NCI-H526 (cell line): ENCODE results near the gene PIGBOS1.
A peak's percentile ranks its signal among the peaks of the same experiment; 100 is the strongest.
"Not testable (repeated sequence)": the region's sequence is repeated elsewhere in the genome, so short reads cannot be mapped to it uniquely, and the experiment has no call there.

Experiments
- DNase-seq, 2 experiments: peaks; one replicate each; lab custom pipeline; 2025; lab: John Stamatoyannopoulos, UW

The PIGBOS1 gene

GRCh38 chr15:55318588-55319494, at the start of gene PIGBOS1, which contains the start of gene PIGB:
Gene PIGBOS1, minus strand, starts transcription at chr15:55319123. Its CDS starts 1,331 bp downstream, at chr15:55317792.
Gene PIGB, plus strand, starts transcription at chr15:55319222. Its CDS starts 29 bp downstream, at chr15:55319251.
- peak; percentile 85 to 92 for DNase-seq

GRCh38 chr15:55366981-55367380, 48.1 kb upstream of the PIGBOS1 start:
- DNase-seq = no peak

GRCh38 chr15:55362641-55363040, 43.7 kb upstream of the PIGBOS1 start:
- no peak for DNase-seq

- no peak for DNase-seq
Observed at GRCh38 chr15:55361048-55361447, 42.1 kb upstream of the PIGBOS1 start.

- no peak for DNase-seq
Observed at GRCh38 chr15:55360256-55360655, 41.3 kb upstream of the PIGBOS1 start.

- DNase-seq = no peak
Observed at GRCh38 chr15:55358471-55358870, 39.5 kb upstream of the PIGBOS1 start.

GRCh38 chr15:55357774-55358173, 38.9 kb upstream of the PIGBOS1 start:
- no peak for DNase-seq

GRCh38 chr15:55356985-55357585, 38.2 kb upstream of the PIGBOS1 start:
- DNase-seq = no peak

GRCh38 chr15:55353025-55353424, 34.1 kb upstream of the PIGBOS1 start:
- DNase-seq = no peak

- no peak for DNase-seq
Observed at GRCh38 chr15:55349282-55349681, 30.4 kb upstream of the PIGBOS1 start.

GRCh38 chr15:55348281-55348778, 29.4 kb upstream of the PIGBOS1 start:
- DNase-seq = no peak

GRCh38 chr15:55344206-55344605, 25.3 kb upstream of the PIGBOS1 start:
- DNase-seq = peak in 1 of 2 experiments; percentile 3

GRCh38 chr15:55343168-55343567, 24.2 kb upstream of the PIGBOS1 start:
- DNase-seq = no peak

GRCh38 chr15:55337160-55337559, 18.2 kb upstream of the PIGBOS1 start:
- DNase-seq = no peak

GRCh38 chr15:55334997-55335396, 16.1 kb upstream of the PIGBOS1 start:
- DNase-seq = no peak

- no peak for DNase-seq
Observed at GRCh38 chr15:55334371-55334770, 15.4 kb upstream of the PIGBOS1 start.

- DNase-seq = no peak
Observed at GRCh38 chr15:55327387-55327786, 8.5 kb upstream of the PIGBOS1 start.

GRCh38 chr15:55322467-55322866, 3.5 kb upstream of the PIGBOS1 start:
- DNase-seq = no peak

- no peak for DNase-seq
Observed at GRCh38 chr15:55320963-55321362, 2.0 kb upstream of the PIGBOS1 start.

GRCh38 chr15:55320238-55320550, 1.3 kb upstream of the PIGBOS1 start:
- no peak for DNase-seq

- DNase-seq = no peak
Observed at GRCh38 chr15:55319537-55320237, 764 bp upstream of the PIGBOS1 start.

- not testable (repeated sequence) for DNase-seq
Observed at GRCh38 chr15:55302801-55303200, 16.1 kb downstream of the PIGBOS1 start.

GRCh38 chr15:55297315-55297714, 21.6 kb downstream of the PIGBOS1 start:
- no peak for DNase-seq
